Mucosa of descending colon (tissue), 3 donors: Measurements from ENCODE around the gene EIF3F. TPM values are rescaled to one million over a fixed set of nuclear protein-coding genes. Genes with fewer than 3 reads are reported as not detected.

Experiments used
- ATAC-seq: fragments of 200-7000 bp; cut with Tn5 transposase; one replicate; pipeline ENCODE4 v1.9.1; 2020; ENCODE audit warnings: mild to moderate bottlenecking, moderate library complexity
- DNase-seq, 3 donors: peaks; one replicate each; pipeline ENCODE4 v3.0.0-alpha.2; 2020
- H3K36me3 ChIP-seq: fragments of 200-600 bp; one replicate; pipeline ENCODE4 v1.8.0; 2021; ENCODE audit warnings: low read depth, mild to moderate bottlenecking
- H3K4me1 ChIP-seq: fragments of 200-600 bp; one replicate; pipeline ENCODE4 v1.8.0; 2021; ENCODE audit warnings: low read depth, mild to moderate bottlenecking
- H3K4me3 ChIP-seq: fragments of 200-600 bp; one replicate; pipeline ENCODE4 v1.8.0; 2021; ENCODE audit warnings: mild to moderate bottlenecking
- H3K9me3 ChIP-seq: fragments of 200-600 bp; one replicate; pipeline ENCODE4 v1.8.0; 2021; ENCODE audit warnings: mild to moderate bottlenecking
- CTCF ChIP-seq: fragments of 200-600 bp; IDR thresholded peaks from one replicate; pipeline ENCODE4 v1.8.0; 2022; ENCODE audit warnings: antibody characterized with exemption, mild to moderate bottlenecking
- intact Hi-C, 2 donors: fragments of 100-400 bp; cut with DNase I in 1 of 2; cut with micrococcal nuclease in 1 of 2; formaldehyde crosslinking; loops; one replicate each; pipeline versions ENCODE4 v1.11.0 to v1.11.1; 2022; cut with DNase I, micrococcal nuclease
- total RNA-seq, 3 donors: library from RNA; stranded (reverse); fragmentation: NEBNext Ultra II Directional in 2 of 3; extraction: Animal tissue kit (Norgen Biotek cat#: 25700) in 2 of 3; gene quantifications; one replicate each; pipeline versions ENCODE4 v1.2.1 to v1.2.4, GENCODE V29; 2021 to 2023
- donor health status: DM: no; HTN: no; CAD: no; lungs with moderate emphysema.
- donor health status: DM: no; HTN: no; CAD: no.
- donor health status: DM: no; HTN: yes; CAD: no.

EIF3F gene
- total RNA-seq, 3 donors from 2014 or later, result 207 to 228 (median 218) TPM

GRCh38 chr11:7994581-7995278 lies 7.6 kb downstream of the EIF3F start:
- no peaks in the 10 kb centered on the region for H3K9me3 ChIP-seq
- intact Hi-C loops, result no loop called here
- ATAC-seq, result no peak
- TF ChIP-seq CTCF, result no peak
- no peak for DNase-seq
- peaks cover 23% of the 10 kb centered on the region for H3K36me3 ChIP-seq
- no peak overlapping the region for H3K4me3 ChIP-seq
- H3K4me1 ChIP-seq, result no peaks in the 10 kb centered on the region

- H3K4me1 ChIP-seq, result no peaks in the 10 kb centered on the region
- intact Hi-C loops, result no loop called here
- ATAC-seq (no peak), DNase-seq (no peak)
- H3K9me3 ChIP-seq, result no peaks in the 10 kb centered on the region
- no peak overlapping the region for H3K4me3 ChIP-seq
- peaks cover 4% of the 10 kb centered on the region for H3K36me3 ChIP-seq
- TF ChIP-seq CTCF, result no peak
Observed at GRCh38 chr11:7999795-8000194, 12.7 kb downstream of the EIF3F start.

DNA sequence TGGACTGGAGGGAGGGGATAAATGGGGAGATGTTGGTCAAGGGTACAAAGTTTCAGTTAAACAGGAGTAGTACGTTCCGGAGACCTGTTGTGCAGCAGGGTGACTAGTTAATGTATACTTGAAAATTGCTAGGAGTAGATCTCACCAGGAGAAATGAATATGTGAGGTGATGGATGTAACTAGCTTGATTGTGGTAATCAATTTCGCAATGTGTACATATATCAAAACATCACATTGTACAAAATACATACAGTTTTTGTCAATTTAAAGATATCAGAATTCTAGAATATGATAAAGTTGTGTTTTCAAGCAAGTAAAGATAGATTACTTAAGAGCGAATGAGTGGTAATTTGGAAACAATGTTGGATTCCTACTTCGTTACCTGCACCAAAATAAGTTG lies 13.3 kb downstream of the EIF3F start:
- H3K36me3 ChIP-seq, result no peaks in the 10 kb centered on the region
- ATAC-seq, result no peak
- no peak overlapping the region for H3K4me3 ChIP-seq
- no peak for TF ChIP-seq CTCF
- intact Hi-C loops, result no loop called here
- H3K9me3 ChIP-seq, result no peaks in the 10 kb centered on the region
- no peak for DNase-seq
- no peaks in the 10 kb centered on the region for H3K4me1 ChIP-seq

DNA sequence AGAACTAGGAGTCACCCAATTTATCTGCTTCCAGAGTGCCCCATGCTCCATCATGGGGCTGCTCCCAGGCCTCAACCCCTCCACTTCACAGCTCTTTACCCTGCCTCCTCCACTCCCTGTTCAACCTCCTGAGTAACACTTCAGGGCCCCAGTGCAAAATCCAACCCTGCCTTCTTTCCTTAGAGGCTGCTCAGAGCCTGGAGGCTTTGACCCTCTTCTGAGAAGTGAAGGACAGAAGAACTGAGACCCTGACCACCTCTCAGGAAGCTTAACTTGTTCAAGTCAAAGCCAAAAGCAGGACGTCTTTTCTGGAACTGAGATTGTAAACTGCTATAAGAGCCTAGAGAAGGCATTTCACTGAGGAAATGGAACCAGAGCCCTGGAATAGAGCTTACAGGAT lies 15.5 kb downstream of the EIF3F start:
- ATAC-seq, result no peak
- TF ChIP-seq CTCF, result no peak
- DNase-seq, result no peak
- Histone ChIP-seq H3K4me1 (no peaks in the 10 kb centered on the region), H3K9me3 (no peaks in the 10 kb centered on the region), H3K36me3 (no peaks in the 10 kb centered on the region), H3K4me3 (no peak overlapping the region)
- intact Hi-C loops, result no loop called here

GRCh38 chr11:8003187-8003586 lies 16.1 kb downstream of the EIF3F start:
- Histone ChIP-seq H3K4me3 (no peak overlapping the region), H3K9me3 (no peaks in the 10 kb centered on the region), H3K4me1 (no peaks in the 10 kb centered on the region), H3K36me3 (no peaks in the 10 kb centered on the region)
- intact Hi-C loops, result no loop called here
- TF ChIP-seq CTCF, result no peak
- no peak for DNase-seq
- ATAC-seq, result no peak

- H3K4me3 ChIP-seq, result no peak overlapping the region
- ATAC-seq, result no peak
- no peak for TF ChIP-seq CTCF
- intact Hi-C loops, result no loop called here
- DNase-seq, result no peak
- H3K36me3 ChIP-seq, result no peaks in the 10 kb centered on the region
- no peaks in the 10 kb centered on the region for H3K9me3 ChIP-seq
- no peaks in the 10 kb centered on the region for H3K4me1 ChIP-seq
Observed at GRCh38 chr11:8004008-8004407, 16.9 kb downstream of the EIF3F start.
